SK-MEL-5 (cell line): Measurements from ENCODE around the gene STRIP1. TPM values are rescaled to one million over a fixed set of nuclear protein-coding genes. Genes with fewer than 3 reads are reported as not detected.

ENCODE experiments used
- DNase-seq: peaks from one replicate; pipeline ENCODE4 v3.0.0-alpha.2; 2016; ENCODE audit warnings: low read depth, low spot score
- in situ Hi-C: cut with HindIII; loops from 2 replicates; pipeline ENCODE4 v1.10.0; 2016; ENCODE audit warnings: low sequenced_read_pairs, high pct_unique_total_duplicates, low pct_unique_long_range_greater_than_20kb
- total RNA-seq: library from RNA; depleted of rRNA; stranded (reverse); fragments of >200 nt; shearing (Covaris generic); gene quantifications from 2 replicates; pipeline ENCODE4 v1.2.3, GENCODE V29; 2014

STRIP1 gene
- total RNA-seq, 1 experiment from 2014 or later = 35.5 TPM

DNA sequence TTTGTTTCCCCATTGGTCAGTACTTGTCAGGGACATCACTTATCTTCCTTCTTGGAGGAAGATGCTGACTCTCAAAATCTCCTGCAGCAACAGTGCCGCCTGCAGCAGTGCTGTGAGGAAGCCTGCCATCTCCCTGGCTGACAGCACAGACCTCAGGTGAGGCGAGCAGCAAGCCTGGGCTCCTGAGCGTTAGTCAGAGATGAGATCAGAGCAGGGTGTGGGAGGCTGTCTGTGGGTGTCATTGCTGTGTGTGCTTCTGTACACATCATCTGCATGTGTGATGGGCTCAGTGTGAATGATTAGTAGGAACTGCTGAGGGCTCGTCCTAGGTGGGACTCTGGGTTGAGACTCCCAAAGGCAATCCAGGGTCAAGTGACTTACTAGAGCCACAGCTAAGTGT, 6.1 kb downstream of the STRIP1 start:
- in situ Hi-C loops = no loop called here
- no peak for DNase-seq

DNA sequence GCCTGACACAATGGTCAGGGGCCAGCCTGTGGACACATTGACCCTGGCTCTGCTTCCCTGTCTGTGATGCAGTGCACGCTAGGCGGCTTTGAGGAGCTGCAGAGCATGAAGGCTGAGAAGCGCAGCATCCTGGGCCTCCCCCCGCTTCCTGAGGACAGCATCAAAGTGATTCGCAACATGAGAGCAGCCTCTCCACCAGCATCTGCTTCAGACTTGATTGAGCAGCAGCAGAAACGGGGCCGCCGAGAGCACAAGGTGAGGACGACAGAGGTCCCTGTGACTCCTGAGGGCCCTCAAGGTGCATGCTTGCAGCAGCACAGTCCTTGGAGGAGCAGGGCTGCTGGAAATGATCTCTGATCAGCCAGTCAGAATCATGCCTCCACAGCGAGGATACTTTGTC, 8.6 kb downstream of the STRIP1 start:
- in situ Hi-C loops = no loop called here
- DNase-seq = no peak

GRCh38 chr1:110047463-110047862, 13.0 kb downstream of the STRIP1 start:
- peak; percentile 23 for DNase-seq
- in situ Hi-C loops = no loop called here

DNA sequence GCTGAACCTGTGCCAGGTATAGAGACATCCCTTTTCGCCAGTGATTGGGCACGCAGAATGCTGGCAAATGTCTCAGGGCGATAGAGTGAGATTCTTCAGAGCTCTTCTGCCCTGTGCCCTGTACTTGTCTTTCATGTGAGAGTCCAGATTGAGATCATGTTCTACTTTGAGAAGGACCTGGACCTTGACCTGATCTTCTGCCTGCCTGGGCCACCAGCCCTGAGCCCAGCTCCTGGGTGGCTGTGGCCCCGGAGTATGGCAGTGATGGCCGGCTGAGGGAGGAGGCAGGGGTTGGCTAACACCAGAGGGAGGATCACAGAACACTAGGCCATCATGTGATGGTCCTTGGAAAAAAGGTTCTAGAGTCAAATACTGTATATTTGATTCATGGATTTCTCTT, 13.8 kb downstream of the STRIP1 start:
- DNase-seq = no peak
- in situ Hi-C loops = no loop called here

DNA sequence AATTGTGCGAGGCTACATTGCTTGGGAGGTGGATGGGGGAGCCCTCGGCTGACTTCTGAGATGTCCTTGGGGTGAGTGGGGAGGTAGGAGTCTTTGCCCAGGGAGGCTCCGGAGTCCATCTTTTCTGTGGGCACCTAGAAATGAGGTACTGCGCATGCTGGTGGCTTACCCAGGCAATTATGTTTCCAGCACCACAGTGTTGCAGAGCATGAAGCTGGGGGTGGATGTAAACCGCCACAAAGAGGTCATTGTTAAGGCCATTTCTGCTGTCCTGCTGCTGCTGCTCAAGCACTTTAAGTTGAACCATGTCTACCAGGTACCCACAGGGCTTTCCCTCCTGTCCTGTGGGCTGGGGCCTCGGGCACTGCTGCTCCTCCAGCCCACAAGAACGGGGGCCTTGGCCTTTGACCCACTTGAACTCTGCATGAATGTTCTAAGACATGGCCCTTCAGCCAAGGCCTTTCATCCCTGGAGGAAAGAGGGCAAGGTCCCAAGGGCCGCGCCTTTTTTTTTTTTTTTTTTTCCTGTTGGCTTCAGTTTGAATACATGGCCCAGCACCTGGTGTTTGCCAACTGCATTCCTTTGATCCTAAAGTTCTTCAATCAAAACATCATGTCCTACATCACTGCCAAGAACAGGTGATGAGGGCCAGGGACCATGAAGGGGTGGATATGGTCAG, 14.6 kb downstream of the STRIP1 start:
- in situ Hi-C loops = no loop called here
- DNase-seq = peak; percentile 73

GRCh38 chr1:110049801-110050601, 15.6 kb downstream of the STRIP1 start:
- in situ Hi-C loops = no loop called here
- DNase-seq = no peak

- in situ Hi-C loops = no loop called here
- no peak for DNase-seq
Measured at GRCh38 chr1:110050602-110051261, 16.3 kb downstream of the STRIP1 start.

- no peak for DNase-seq
- in situ Hi-C loops = no loop called here
Measured at GRCh38 chr1:110051262-110051648, 16.8 kb downstream of the STRIP1 start.

DNA sequence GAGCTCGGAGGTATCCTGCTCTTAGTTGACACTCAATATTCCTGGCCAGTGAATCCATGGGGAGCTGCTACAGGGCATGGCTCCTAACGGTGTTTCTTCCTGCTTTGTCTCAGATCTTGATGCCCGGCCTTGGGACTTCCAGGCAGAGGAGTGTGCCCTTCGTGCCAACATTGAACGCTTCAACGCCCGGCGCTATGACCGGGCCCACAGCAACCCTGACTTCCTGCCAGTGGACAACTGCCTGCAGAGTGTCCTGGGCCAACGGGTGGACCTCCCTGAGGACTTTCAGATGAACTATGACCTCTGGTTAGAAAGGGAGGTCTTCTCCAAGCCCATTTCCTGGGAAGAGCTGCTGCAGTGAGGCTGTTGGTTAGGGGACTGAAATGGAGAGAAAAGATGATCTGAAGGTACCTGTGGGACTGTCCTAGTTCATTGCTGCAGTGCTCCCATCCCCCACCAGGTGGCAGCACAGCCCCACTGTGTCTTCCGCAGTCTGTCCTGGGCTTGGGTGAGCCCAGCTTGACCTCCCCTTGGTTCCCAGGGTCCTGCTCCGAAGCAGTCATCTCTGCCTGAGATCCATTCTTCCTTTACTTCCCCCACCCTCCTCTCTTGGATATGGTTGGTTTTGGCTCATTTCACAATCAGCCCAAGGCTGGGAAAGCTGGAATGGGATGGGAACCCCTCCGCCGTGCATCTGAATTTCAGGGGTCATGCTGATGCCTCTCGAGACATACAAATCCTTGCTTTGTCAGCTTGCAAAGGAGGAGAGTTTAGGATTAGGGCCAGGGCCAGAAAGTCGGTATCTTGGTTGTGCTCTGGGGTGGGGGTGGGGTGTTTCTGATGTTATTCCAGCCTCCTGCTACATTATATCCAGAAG, 19.4 kb downstream of the STRIP1 start:
- peak; percentile 58 for DNase-seq
- in situ Hi-C loops = no loop called here

DNA sequence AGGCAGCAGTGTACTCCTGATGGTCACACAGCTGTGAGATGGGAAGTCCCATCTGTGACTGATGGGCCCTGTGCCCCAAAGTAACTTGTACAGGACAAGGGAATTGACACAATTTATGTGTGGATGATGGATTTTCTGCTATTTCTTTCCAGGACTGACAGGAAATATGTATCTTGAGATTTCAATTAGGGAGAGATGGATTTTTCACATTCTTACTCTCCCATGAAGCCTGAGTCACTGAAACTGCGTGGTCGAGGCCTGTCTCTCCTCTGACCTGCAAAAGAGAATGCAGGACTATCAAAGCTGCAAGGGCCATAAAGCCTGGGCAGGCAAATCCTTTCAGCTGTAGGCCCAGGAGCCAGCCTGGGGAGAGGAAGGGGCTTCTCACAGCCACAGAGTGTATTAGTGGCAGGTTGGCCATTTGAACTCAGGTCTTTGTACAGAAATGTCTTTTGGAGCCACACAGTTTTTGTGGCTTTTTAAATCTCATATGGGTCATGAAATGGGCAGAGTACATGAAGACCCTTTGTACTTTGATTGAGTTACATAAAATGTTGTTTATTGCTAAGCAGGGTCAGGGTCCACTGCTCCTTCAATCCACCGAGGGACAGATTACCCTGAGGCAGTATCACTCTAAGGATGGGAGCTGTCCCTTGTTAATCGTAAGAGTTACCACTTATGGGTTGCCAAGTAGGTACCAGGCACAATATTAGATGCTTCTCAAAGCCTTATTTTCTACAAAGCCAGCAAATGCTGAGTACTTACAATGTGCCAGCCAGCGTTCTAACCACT, 21.3 kb downstream of the STRIP1 start:
- in situ Hi-C loops = no loop called here
- no peak for DNase-seq

GRCh38 chr1:110056285-110056683, 21.9 kb downstream of the STRIP1 start:
- DNase-seq = no peak
- in situ Hi-C loops = no loop called here

DNA sequence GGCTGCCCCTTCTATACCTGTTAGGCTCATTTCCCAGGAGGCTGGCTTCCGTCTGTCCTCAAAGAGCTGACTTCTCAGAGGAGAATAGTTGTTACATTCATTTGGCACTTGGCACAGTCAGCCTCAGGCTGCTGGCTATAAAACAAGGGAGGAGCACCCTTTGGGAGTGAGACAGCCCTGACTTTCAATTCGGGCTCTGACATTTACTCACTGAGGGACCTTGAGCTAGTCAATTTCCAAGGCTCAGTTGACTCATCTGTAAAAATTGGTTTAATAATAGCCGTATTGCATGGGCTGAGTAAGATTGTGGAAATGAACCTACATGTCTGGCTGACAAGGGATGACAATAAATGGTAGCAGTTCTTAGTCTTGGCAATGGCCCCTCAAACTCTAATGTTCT, 22.4 kb downstream of the STRIP1 start:
- peak; percentile 28 for DNase-seq
- in situ Hi-C loops = no loop called here

DNA sequence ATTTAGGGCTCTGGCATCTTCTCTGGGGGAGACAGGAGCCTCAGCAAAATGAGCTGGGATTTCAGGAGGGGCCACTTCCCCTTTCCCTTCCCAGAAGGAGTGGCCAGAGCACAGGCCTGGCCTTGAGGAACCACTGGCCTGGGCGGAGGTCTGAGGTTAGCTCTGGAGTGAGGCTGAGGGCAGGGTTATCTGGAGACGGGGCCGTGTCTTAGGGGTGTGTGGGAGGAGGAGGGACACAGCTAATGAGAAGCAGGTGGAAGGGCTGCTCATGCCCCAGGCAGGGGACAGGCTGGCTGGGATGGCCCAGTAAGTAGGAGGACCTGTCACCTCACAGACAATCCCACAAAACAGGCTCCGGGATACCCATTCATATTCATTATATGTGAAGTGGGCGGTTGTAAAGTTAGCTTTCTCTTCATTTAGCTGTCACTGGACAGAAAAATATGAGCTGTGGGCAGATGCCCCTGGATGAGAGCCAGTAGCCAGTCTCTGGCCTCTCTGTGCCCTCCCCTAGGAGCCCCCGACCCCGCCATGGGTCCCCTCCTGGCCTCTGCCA, 23.6 kb downstream of the STRIP1 start:
- in situ Hi-C loops = no loop called here
- DNase-seq = no peak

- in situ Hi-C loops = no loop called here
- no peak for DNase-seq
Measured at GRCh38 chr1:110058591-110058990, 24.2 kb downstream of the STRIP1 start.

DNA sequence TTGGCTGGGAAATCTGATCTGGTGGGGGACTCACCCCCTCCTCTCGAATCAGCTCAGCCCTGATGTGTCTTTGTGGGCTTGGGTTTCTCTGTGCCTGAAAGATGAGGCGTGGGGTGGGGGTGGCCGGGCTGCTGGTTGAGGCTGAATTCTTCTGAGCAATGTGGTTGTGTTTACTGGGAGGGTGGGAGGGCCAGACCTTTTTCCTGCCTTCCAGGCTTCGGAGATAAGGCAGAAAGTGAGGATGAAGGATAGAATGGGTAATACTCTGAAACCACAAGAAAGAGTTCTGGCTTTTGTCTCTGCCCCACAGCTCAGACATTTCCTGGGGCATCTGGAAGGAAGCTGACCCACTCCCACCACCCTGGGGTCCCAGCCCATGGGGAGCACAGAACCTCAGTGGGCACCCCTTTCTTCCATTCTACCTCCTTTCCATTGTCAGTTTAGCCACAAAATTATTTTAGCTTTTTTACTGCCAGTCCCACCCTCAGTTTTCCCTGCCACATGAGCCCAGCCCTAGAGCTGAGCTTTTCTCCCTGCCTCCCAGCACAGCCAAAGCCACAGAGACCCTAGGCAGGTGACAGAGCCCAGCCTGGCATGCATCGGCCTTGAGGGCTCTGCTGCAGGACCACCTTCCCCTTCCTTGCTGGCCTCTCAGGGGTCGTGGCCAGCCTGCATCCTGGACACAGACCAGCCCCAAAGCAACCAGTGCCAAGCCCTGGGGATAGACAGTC, 24.9 kb downstream of the STRIP1 start:
- DNase-seq = no peak
- in situ Hi-C loops = no loop called here

DNA sequence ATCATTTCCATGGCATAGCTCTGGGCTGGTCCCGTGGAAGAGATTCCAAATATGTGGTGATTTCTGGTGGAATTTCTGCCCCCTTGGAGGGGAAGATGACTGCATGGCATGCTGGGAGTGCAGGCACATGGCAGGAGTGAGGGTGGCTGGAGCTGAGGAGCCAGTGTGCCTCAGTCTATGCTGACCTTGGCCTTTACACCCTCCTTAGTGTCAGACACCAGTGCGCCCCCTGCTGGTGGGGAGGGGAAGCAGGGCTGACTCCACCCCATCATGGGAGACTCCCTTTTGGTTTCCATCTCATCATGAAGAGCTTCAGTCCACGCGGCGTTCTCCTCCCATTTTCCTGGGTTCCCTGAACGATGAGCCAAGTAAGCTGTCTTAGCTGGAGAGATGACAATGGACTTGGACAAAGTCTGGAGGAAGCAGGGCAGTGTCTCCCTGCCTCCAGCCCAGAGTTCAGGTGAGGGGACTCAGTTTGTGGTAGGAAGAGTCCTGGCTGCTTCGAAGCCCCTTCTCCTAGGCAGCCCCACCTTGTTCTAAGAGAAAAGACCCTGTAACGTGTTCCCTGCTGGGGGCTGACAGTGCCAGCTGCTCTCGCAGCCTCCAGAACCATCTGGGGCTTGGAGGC, 25.7 kb downstream of the STRIP1 start:
- DNase-seq = peak; percentile 79
- in situ Hi-C loops = no loop called here
